ENCODE measurements around the gene GNB5. TPM values are rescaled to one million over a fixed set of nuclear protein-coding genes. Genes with fewer than 3 reads are reported as not detected.

The GNB5 gene
- total and polyA plus RNA-seq, 2 experiments from 2014 or later: 21.3 to 21.6 TPM

- H3K9me3 ChIP-seq (ENCODE audit: low read depth): no peaks in the 10 kb centered on the region
- 91% methylated on average over 10 of the region's 10 CpGs for WGBS (ENCODE audit: low lambda C conversion rate, missing lambda C conversion rate)
- H3K4me1 ChIP-seq (ENCODE audit: insufficient read depth): no peaks in the 10 kb centered on the region
- TF ChIP-seq EZH2phosphoT487 (IDR thresholded peaks at IDR 0.05; ENCODE audit: low read depth, severe bottlenecking, unreplicated experiment) (no peak), EZH2 (IDR thresholded peaks at IDR 0.05; ENCODE audit: borderline replicate concordance) (no peak), CTCF (IDR thresholded peaks at IDR 0.05; ENCODE audit: poor library complexity) (no peak)
- no peaks in the 10 kb centered on the region for H4K20me1 ChIP-seq (ENCODE audit: insufficient read depth, poor library complexity, severe bottlenecking)
- no peak overlapping the region for H3K27ac ChIP-seq
- no peaks in the 10 kb centered on the region for H3K9me2 ChIP-seq (replicated peaks; ENCODE audit: insufficient read depth)
- no peaks in the 10 kb centered on the region for H3K79me2 ChIP-seq
- H3K4me3 ChIP-seq: no peak overlapping the region
- DNase-seq (ENCODE audit: low spot score): no peak
- no peak overlapping the region for H2AFZ ChIP-seq
- no peaks in the 10 kb centered on the region for H3K27me3 ChIP-seq
- no peak overlapping the region for H3K4me2 ChIP-seq
- H3K36me3 ChIP-seq (replicated peaks; ENCODE audit: insufficient read depth, low read depth): no peaks in the 10 kb centered on the region
Observed at GRCh38 chr15:52158084-52158765, 33.0 kb downstream of the GNB5 start.

- H3K36me3 ChIP-seq (replicated peaks; ENCODE audit: insufficient read depth, low read depth): no peaks in the 10 kb centered on the region
- 62% methylated on average over 2 of the region's 2 CpGs for WGBS (ENCODE audit: low lambda C conversion rate, missing lambda C conversion rate)
- no peaks in the 10 kb centered on the region for H3K9me3 ChIP-seq (ENCODE audit: low read depth)
- no peak overlapping the region for H3K4me3 ChIP-seq
- H3K9me2 ChIP-seq (replicated peaks; ENCODE audit: insufficient read depth): no peaks in the 10 kb centered on the region
- H3K27ac ChIP-seq: peak overlapping the region; percentile 49
- no peak for DNase-seq (ENCODE audit: low spot score)
- no peak overlapping the region for H2AFZ ChIP-seq
- H3K4me2 ChIP-seq: no peak overlapping the region
- no peaks in the 10 kb centered on the region for H3K4me1 ChIP-seq (ENCODE audit: insufficient read depth)
- H3K79me2 ChIP-seq: no peaks in the 10 kb centered on the region
- no peak for TF ChIP-seq CTCF (IDR thresholded peaks at IDR 0.05; ENCODE audit: poor library complexity)
- TF ChIP-seq EZH2 (IDR thresholded peaks at IDR 0.05; ENCODE audit: borderline replicate concordance): no peak
- no peak for TF ChIP-seq EZH2phosphoT487 (IDR thresholded peaks at IDR 0.05; ENCODE audit: low read depth, severe bottlenecking, unreplicated experiment)
- H3K27me3 ChIP-seq: no peaks in the 10 kb centered on the region
- no peaks in the 10 kb centered on the region for H4K20me1 ChIP-seq (ENCODE audit: insufficient read depth, poor library complexity, severe bottlenecking)
Observed at GRCh38 chr15:52155878-52156277, 35.3 kb downstream of the GNB5 start.

- H2AFZ ChIP-seq: no peak overlapping the region
- H3K9me3 ChIP-seq (ENCODE audit: low read depth): no peaks in the 10 kb centered on the region
- no peak for TF ChIP-seq CTCF (IDR thresholded peaks at IDR 0.05; ENCODE audit: poor library complexity)
- TF ChIP-seq EZH2phosphoT487 (IDR thresholded peaks at IDR 0.05; ENCODE audit: low read depth, severe bottlenecking, unreplicated experiment): no peak
- TF ChIP-seq EZH2 (IDR thresholded peaks at IDR 0.05; ENCODE audit: borderline replicate concordance): no peak
- WGBS (ENCODE audit: low lambda C conversion rate, missing lambda C conversion rate): 94% methylated on average over 8 of the region's 8 CpGs
- no peak overlapping the region for H3K4me2 ChIP-seq
- no peaks in the 10 kb centered on the region for H3K4me1 ChIP-seq (ENCODE audit: insufficient read depth)
- H3K4me3 ChIP-seq: no peak overlapping the region
- DNase-seq (ENCODE audit: low spot score): no peak
- H3K79me2 ChIP-seq: no peaks in the 10 kb centered on the region
- H4K20me1 ChIP-seq (ENCODE audit: insufficient read depth, poor library complexity, severe bottlenecking): no peaks in the 10 kb centered on the region
- no peaks in the 10 kb centered on the region for H3K36me3 ChIP-seq (replicated peaks; ENCODE audit: insufficient read depth, low read depth)
- peak overlapping the region; percentile 49 for H3K27ac ChIP-seq
- H3K9me2 ChIP-seq (replicated peaks; ENCODE audit: insufficient read depth): no peaks in the 10 kb centered on the region
- H3K27me3 ChIP-seq: no peaks in the 10 kb centered on the region
Observed at GRCh38 chr15:52154896-52155865, 36.0 kb downstream of the GNB5 start.

Data from hepatocyte (in vitro differentiated cells).